Activated CD4-positive, CD25-positive, alpha-beta regulatory T cell treated with anti-CD3 and anti-CD28 coated beads, Interleukin-2, amount 50 U/mL, for 24 hours (primary cell): ENCODE measurements around the gene CDON.

ENCODE experiments used
- ATAC-seq, 2 donors: fragments of 150-1000 bp; cut with Tn5 transposase; one replicate each; pipeline ENCODE4 v1.10.0; 2021; ENCODE audit warnings: mild to moderate bottlenecking in 1 of 2, moderate library complexity in 1 of 2

The CDON gene, protein sequence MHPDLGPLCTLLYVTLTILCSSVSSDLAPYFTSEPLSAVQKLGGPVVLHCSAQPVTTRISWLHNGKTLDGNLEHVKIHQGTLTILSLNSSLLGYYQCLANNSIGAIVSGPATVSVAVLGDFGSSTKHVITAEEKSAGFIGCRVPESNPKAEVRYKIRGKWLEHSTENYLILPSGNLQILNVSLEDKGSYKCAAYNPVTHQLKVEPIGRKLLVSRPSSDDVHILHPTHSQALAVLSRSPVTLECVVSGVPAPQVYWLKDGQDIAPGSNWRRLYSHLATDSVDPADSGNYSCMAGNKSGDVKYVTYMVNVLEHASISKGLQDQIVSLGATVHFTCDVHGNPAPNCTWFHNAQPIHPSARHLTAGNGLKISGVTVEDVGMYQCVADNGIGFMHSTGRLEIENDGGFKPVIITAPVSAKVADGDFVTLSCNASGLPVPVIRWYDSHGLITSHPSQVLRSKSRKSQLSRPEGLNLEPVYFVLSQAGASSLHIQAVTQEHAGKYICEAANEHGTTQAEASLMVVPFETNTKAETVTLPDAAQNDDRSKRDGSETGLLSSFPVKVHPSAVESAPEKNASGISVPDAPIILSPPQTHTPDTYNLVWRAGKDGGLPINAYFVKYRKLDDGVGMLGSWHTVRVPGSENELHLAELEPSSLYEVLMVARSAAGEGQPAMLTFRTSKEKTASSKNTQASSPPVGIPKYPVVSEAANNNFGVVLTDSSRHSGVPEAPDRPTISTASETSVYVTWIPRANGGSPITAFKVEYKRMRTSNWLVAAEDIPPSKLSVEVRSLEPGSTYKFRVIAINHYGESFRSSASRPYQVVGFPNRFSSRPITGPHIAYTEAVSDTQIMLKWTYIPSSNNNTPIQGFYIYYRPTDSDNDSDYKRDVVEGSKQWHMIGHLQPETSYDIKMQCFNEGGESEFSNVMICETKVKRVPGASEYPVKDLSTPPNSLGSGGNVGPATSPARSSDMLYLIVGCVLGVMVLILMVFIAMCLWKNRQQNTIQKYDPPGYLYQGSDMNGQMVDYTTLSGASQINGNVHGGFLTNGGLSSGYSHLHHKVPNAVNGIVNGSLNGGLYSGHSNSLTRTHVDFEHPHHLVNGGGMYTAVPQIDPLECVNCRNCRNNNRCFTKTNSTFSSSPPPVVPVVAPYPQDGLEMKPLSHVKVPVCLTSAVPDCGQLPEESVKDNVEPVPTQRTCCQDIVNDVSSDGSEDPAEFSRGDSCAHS (N-terminal part only)

DNA sequence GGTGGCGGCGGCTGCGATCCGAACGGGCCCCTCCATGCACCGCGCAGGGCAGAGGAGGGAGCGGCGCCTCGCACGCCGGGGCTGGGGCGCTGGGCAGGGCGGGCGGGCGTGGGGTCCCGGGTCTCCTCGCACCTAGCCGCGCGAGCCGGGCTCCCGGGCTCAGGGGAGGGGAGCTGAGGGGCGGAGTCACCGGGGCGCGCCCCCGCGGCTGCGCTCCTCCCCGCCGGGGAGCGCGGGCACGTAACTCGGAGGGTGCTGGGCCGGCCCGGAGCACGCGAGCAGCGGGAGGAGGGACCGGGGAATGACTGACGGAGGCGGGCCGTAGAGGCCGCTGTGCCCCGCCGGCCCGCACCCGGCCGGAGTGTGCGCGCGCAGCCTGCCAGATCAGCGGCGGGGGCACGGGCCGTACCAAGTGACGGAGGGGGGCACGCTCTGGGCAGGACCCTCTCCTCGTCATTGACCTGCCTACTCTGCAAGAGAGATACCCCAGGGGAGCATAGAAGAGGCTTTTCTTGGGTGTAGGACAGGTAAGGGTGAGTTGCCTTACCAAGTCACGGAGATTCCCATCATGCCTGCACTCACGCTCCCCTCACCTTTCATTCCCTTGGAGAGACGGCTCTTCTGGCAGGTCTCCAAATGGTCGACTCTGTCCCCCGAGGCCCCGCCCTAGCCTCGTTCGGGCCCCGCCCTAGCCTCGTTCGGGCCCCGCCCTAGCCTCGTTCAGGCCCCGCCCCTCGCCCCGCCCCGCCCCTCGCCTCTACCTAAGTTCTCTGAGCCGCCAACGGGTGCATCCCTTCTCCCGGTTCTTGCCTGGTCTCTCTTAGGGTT, at the start of gene CDON:
Gene CDON, minus strand, starts transcription at position 188 of the 828 bp plus-strand sequence. CDS start 39,390 bp downstream, outside the sequence.
- ATAC-seq, result peak; percentile 95 to 96

DNA sequence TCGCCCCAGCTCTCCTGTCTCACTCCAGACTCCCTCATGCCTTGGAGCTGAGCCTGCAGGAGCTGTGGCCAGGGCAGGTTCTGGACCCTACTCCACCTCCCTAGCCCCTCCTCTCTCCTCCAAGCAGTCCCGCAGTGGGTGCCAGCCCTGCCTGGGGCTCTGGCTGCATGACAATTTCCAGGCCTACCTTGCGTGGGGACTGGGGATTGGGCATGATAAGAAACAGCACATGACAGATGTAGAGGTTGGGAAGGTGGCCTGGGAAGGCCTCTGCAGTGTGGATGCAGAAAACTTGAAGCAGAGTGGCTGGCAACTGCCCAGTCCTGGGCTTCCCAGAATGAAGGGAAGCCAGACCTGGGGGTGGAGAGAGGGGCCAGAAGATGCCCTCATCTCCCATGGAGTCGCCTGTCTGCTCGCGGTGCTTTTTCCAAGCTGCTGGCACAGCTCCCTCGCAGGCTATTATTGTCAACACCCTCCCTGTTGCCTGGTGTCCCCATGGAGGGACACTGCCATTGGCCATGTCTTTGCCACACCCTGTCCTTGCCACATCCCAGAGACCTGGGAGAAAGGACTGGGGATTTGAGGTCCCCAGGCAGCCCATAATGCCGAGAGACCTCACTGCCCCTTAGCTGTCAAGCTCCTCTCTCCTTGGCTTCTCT, 48.9 kb upstream of the CDON start:
- no peak for ATAC-seq

DNA sequence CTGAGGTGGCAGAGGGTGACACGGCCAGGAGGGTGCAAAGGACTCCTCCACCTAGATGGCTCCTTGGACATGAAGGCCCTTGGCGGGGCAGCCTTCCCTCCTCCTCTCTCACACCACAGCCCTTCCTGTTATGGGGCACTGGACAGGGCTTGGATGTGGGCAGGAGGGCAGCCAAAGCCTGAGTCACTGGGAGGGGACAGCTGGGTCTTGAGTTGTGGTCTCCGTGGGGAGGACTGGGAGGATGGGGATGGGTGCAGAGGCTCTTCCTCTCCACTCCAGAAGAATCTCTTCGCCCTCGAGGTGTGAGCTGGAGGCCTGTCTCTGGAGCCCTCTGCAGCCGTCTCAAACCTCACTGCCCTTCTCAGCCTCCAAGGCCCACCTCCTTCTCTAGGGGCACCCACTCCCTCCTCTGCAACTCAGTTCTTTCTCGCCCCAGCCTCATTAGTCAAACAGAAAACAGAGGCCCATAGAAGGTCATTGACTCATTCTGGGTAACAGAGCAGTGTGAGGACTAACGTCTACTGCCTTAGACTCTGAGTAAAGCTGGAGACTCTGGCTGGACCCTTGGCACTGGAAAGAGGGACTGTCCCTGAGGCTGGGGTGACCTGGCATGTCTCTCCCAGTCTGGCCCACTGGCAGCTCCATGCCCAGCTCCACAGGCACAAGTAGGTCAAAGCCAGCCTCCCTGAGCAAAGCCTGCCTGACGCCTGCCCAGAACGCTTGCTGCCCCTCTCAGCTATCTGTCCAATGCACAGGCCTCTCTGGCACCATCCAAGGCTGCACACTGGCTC, 47.5 kb upstream of the CDON start:
- ATAC-seq, result peak; percentile 62 to 69

DNA sequence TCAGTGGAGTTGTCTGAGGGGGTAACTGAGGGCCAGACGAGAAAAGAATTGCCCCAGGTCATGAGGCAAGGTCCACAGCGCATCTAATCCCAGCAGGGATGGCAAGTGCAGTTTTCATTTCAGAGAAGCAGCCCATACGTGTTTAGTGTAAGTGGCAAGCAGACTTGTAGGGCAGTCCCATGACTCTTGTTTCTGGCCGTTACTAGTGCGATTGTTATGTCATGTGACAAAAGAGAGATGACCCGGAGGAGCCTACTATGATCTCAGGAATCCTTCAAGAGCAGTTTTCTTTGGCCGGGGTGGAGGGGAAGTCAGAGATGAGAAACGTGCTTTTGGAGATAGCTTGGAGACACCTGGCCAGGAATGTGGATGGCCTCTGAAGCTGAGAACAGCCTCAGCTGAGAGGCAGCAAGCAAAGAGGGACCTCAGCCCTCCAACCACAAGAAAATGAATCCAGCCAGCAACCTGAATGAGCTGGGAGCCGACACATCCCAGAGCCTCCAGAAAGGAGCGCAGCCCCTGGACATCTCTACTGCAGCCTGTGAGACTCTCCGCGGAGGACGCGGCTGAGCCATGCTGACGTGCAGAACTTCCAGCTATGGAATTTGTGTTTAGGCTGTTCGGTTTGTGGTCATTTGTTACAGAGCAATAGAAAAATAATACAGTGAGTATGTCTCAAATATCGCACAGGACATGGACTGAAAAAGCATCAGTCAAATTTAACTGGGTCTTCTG, 44.1 kb upstream of the CDON start:
- ATAC-seq, result no peak

DNA sequence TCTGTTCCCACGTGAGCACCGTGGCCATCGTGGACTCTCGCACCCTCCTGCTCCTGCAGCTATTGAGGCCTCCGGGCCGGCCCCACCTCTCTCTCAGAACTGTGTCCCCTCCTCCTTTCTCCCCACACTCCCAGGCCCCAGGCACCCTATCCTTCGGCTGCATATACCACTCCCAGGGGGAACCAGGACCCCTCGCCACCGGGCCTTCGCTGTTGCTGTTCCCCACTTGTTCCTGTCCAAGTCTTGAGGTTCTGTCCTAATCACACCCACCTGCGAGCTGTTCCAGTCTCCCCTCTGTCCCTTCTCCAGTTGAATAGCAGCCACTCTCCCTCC, 43.0 kb upstream of the CDON start:
- no peak for ATAC-seq

DNA sequence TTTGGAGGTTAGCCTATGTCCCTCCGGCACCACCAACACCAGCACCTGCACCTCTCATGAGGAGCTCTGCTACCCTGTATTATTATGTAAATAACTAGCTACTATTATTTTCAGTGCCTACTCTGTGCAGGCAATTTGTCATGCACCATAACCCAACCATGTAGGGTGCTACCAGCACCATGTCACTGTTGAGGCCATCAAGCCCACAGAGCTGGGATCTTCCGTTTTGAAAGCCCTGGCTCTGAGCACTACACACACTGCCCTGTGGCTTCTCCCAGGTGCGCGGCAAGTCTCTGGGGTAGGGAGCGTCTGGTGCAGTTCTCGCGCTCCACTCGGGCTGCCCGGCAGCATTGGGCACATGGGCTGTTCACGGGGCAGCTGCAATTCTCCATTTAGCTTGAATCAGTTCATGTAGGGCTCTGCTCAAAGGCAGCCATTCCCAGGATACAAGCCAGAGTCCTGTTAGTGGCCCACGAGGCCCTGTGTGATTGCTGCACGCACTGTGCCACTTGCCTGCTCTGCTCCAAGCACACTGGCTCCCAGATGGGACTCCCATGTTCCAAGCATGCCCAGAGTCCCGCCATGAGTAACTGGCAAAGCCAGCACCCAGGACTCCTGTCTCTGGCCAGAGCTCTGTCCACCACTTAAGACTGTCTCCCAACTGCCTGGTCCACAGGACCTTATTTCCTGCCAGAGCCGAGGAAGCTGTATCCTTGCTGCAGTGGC, 42.5 kb upstream of the CDON start:
- no peak for ATAC-seq

DNA sequence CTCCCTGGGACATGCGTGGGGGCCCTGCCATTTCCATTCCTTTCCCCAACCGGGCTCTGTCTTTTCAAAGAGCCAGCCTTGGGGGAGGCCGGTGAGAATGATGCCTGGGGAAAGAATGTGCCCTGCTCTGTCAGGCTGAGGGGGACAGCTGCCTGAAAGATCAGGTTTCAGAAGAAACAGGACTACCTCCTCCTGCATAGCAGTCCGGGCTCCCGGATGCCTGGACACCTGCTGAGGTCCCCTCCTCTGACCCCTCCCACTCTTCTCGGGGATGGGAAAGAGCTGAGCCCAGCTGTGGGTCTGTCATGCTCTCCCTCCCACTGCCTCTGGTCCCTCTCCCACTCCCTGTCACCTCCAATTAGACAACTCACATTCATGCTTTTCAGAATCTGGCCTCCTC, 41.8 kb upstream of the CDON start:
- ATAC-seq, result no peak

DNA sequence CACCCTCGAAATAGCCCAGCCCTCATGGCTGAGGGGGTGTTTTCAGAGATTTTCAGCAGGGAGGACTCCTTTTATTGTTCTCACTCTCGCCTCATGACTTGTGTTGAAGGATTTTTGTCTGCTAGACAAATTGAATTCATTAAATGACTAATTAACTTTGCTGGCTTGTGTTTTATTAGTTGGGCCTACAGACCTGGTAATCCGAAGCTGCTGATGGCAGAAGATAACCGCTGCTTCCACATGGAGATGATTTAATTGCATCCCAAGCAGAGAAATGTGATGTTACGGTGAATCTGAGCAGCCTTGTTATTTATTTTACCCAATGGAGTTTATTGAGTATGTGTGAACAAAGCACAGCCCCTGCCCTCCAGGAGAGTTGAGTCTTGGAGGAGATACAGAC, 40.5 kb upstream of the CDON start:
- no peak for ATAC-seq

DNA sequence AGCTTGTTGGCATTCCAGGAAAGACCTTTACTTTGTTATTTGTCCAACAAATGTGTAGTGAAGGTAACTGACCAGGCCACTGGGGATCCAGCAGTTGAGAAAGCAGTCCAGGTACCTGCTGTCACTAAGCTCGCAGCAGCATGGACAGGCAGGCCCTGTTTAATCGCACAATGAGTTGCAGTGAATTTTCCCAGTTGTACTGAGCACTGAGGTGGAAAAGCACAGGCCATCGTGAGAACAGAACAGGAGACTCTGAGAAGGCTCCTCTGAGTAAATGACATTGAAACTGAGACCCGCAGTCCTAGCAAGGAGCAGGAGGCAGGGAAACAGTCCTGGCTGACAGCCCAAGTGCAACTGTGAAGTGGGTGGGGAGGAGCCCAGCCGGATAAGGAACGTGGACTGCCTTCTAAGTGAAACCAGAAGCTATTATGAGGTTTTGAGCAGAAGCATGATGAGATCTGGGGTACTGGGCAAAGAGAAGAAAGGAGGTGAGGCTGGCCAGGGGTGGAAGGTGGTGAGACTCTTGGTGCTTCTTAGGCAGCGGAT, 39.8 kb upstream of the CDON start:
- no peak for ATAC-seq

DNA sequence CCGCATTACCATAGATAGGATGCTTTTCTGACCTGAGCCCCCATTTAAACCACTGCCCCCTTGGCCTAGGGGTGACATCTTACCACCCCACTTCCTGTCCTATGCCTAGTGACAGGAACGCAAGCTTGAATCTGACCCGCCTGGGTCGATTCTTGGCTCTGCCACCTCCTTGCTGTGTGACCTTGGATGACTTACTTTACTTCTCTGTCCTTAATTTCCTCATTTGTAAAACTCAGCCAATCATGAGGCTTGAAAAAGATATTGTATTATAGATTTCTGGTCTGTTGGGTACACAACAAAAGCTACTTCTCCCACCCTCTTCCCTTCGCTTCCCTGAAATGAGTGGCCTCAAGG, 39.2 kb upstream of the CDON start:
- ATAC-seq, result no peak

DNA sequence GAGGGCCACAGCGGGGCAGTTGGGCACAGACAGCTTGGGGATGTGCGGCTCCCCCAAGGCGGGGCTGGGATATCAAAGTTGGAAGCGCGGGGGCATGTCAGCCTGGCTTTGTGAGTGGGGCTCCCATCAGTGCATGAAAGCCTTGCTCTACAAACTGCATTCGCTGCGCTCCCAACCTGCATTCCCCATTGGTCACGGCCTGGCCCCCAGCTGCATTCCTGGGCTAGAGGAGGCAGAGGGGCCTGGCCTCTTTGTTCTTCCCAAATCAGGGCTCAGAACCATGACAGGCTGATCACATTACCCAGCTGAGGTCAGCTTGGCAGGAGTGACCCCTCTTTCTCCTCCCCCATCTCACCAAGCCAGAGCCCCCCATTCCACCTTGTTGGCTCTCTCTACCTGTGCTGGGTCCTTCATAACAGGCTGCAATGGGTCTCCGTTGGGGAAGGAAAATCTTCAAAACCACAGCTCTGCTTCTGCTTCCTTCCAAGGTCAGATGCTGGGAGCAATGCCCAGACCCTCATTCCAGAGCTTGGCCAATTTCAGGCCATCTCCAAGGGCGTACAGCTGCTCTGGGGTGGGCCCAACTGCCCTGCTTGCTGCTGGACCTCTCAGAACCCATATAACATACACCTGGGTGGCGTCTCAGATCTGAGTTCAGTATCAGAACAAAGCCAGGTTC, 38.7 kb upstream of the CDON start:
- ATAC-seq, result no peak

DNA sequence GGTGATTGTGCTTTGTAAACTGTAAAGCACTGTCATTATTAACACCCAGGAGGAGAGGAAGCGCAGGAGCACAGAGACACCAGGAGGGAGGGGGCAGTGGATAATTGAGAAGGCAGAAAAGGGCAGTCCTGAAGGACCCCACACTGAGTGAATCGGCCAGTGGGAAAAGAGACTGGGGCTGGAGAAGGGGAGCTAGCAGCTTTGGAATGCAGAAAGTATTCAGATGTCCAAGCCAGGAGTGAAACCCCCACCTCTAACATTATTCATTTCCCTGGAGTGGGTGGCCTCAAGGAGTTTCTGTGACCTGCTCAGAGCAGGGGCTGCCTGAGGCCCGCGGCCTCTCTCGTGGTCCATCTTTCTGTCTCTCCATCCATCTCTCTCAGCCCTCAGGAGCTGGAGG, 38.0 kb upstream of the CDON start:
- ATAC-seq, result no peak

DNA sequence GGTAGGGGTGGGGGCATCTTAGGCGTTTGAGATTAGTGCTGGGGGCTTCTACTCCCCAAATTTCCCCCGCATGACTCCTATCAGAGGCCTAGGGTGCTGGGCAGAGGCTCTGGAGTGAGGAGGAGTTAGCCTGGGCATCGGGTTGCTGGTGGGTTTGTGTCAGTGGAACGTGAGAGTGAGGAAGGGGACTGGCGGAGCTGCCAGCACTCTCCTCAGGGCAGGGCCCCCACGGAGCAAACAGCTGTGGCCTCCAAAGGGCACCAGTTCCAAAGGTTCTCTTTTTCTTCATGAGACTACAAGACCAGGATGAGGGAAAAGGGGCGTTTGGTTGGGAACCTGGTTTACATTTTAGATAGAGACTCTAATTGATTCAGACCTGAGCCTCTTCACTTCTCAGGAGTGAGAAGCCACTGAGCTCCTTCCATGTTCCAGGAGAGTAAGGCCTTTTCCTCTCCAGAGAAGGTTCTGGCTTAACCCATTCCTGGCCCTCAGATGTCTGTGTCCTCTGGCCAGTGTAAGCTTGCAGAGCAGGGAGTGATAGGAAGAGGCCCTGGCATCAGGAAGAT, 35.6 kb upstream of the CDON start:
- no peak for ATAC-seq

DNA sequence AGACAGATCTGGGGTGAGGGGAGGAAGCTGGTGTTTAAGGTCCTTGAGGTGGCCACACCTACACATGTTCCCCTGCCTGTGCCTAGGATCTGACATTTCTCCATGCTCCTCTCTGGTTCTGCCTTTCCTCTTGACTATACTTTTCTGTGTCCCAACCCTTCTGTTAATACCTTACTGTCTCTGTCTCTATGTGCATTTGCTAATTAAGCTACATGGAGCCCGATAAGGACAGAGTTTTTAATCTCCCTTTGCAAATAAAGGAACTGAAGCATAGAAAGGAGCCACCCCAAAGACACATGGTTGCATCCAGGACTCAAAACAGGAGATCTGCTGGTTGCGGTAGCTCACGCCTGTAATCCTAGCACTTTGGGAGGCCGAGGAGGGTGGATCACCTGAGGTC, 33.1 kb upstream of the CDON start:
- ATAC-seq, result no peak

DNA sequence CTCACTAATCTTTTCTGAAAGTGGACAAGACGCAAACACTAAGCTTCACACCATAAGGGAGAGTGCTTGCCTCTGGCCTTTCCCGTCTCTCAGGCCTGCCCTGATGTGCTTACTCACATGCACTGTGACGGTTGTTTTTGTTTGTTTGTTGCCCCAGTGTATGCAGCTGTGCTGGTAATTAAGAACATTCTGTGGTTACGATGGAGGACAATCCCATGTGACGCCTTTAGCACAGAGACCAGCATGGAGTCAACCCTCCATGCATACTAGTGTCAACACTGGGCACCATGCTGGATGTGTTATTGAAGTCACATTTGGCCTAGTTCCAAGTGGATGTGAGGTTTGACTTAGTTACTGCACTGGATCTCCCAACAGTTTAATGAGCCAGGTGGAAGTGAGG, 27.8 kb upstream of the CDON start:
- ATAC-seq, result no peak

DNA sequence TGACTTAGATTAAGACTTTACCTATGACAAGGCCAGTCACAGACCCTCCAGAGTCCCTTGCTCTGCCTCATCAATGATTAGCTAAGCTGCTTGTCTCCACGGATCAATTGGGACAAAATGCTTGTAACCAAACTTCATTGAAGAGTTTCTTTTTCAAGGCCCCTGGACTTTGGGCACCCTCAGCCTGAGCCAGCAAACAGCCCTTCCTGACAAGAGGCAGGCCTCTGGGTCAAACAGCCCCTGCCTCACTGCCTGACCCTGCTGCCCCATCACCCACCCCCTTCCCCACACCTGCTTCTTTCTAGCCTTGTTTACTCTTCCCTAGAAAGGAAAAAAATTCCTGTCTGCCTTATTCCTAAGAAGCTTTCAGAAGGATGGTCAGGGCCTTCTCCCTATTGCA, 26.3 kb upstream of the CDON start:
- ATAC-seq, result no peak

DNA sequence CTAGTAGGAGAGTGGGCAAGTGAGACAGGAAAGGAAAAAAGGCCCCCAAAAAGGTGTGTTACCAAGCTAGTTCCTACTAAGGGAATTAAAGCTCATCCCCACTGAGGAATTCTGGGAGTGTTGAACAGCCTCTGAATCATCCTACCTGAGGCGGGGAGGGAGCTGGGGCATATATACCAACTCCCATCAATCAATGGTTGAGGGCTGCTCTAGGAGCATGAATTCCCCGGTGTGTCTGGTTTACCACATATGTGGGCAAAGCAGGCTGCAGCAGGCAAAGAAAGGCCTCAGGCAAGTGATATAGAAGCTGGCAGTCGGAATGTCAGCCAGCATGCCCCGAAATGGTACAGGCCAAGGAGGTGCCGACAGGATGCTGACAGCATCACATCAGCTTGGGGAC, 23.6 kb upstream of the CDON start:
- ATAC-seq, result no peak

DNA sequence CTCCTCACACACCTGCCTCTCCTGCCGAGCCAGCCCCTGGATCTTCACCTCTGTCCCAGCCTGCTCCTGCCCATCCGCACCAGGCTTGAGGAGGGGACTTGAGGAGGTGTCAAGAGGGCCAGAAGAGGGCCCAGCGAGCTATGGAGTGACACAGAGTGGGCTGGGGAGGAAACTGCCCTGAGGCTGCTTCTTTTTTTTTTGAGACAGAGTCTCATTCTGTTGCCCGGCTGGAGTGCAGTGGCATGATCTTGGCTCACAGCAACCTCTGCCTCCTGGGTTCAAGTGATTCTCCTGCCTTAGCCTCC, 21.9 kb upstream of the CDON start:
- no peak for ATAC-seq
